WTC11 (cell line): ENCODE measurements around the gene ZFAND3. TPM values are rescaled to one million over a fixed set of nuclear protein-coding genes. Genes with fewer than 3 reads are reported as not detected.

Source experiments
- ATAC-seq: fragments of 200-7000 bp; cut with Tn5 transposase; 2 replicates; pipeline ENCODE4 v1.10.0; 2021; ENCODE audit warnings: mild to moderate bottlenecking, moderate library complexity
- CTCF ChIA-PET: fragments of 300-600 bp; sonication (Branson Sonifier 250); formaldehyde crosslinking; loops from one replicate; lab custom pipeline; 2021; ENCODE audit warnings: antibody characterized with exemption; lab: Charles Lee
- POLR2A ChIA-PET: fragments of 350-600 bp; sonication (Branson Sonifier 250); formaldehyde crosslinking; loops from one replicate; lab custom pipeline; 2021; ENCODE audit warnings: antibody characterized with exemption; lab: Charles Lee
- DNase-seq: peaks from one replicate; pipeline ENCODE4 v3.0.0; 2021; ENCODE audit warnings: low spot score
- H3K27ac Mint-ChIP-seq: 2 replicates; pipeline ENCODE4 v1.8.0; 2021; ENCODE audit warnings: mixed read lengths
- H3K27me3 Mint-ChIP-seq: 2 replicates; pipeline ENCODE4 v1.8.0; 2021; ENCODE audit warnings: low read depth, mild to moderate bottlenecking, moderate library complexity, mixed read lengths
- H3K36me3 Mint-ChIP-seq: 2 replicates; pipeline ENCODE4 v1.8.0; 2021; ENCODE audit warnings: mixed read lengths
- H3K4me1 Mint-ChIP-seq: 2 replicates; pipeline ENCODE4 v1.8.0; 2022; ENCODE audit warnings: mixed read lengths
- H3K4me3 Mint-ChIP-seq: 2 replicates; pipeline ENCODE4 v1.8.0; 2021; ENCODE audit warnings: mild to moderate bottlenecking, moderate library complexity, mixed read lengths
- H3K9me3 Mint-ChIP-seq: 2 replicates; pipeline ENCODE4 v1.8.0; 2021; ENCODE audit warnings: mixed read lengths
- AR ChIP-seq: fragments of 250-450 bp; sonication (Bioruptor Pico); IDR thresholded peaks from 2 replicates; pipeline ENCODE4 v1.9.0; 2021; ENCODE audit warnings: mild to moderate bottlenecking
- E2F1 ChIP-seq: sonication (generic); formaldehyde crosslinking; IDR thresholded peaks from 2 replicates; pipeline ENCODE4 v1.8.0; 2022; ENCODE audit warnings: mild to moderate bottlenecking, missing genetic modification reagents
- FOXJ3 ChIP-seq: sonication (generic); formaldehyde crosslinking; IDR thresholded peaks from 2 replicates; pipeline ENCODE4 v1.9.0; 2021; ENCODE audit warnings: missing genetic modification reagents, mild to moderate bottlenecking, borderline replicate concordance
- FOXP1 ChIP-seq: sonication (generic); formaldehyde crosslinking; IDR thresholded peaks from 2 replicates; pipeline ENCODE4 v1.8.0; 2022; ENCODE audit warnings: missing genetic modification reagents, mild to moderate bottlenecking, moderate library complexity, borderline replicate concordance
- GTF2I ChIP-seq: fragments of 250-450 bp; sonication (Bioruptor Pico); conservative IDR thresholded peaks from 2 replicates; pipeline ENCODE4 v1.4.0; 2021; ENCODE audit warnings: mild to moderate bottlenecking
- JUN ChIP-seq: sonication (generic); formaldehyde crosslinking; IDR thresholded peaks from 2 replicates; pipeline ENCODE4 v1.8.0; 2023; ENCODE audit warnings: mild to moderate bottlenecking, missing genetic modification reagents
- NFATC4 ChIP-seq: fragments of 250-450 bp; sonication (Bioruptor Pico); IDR thresholded peaks from 2 replicates; pipeline ENCODE4 v1.9.0; 2021; ENCODE audit warnings: mild to moderate bottlenecking
- NR1H2 ChIP-seq: sonication (generic); formaldehyde crosslinking; IDR thresholded peaks from 2 replicates; pipeline ENCODE4 v1.9.0; 2021; ENCODE audit warnings: mild to moderate bottlenecking, moderate library complexity, missing genetic modification reagents
- NR3C1 ChIP-seq: sonication (generic); formaldehyde crosslinking; conservative IDR thresholded peaks from 2 replicates; pipeline ENCODE4 v1.8.1; 2023; ENCODE audit warnings: low read depth, mild to moderate bottlenecking, missing genetic modification reagents
- SOX15 ChIP-seq: fragments of 250-450 bp; sonication (Bioruptor Pico); IDR thresholded peaks from 2 replicates; pipeline ENCODE4 v1.9.0; 2021; ENCODE audit warnings: mild to moderate bottlenecking
- TP53 ChIP-seq: sonication (generic); formaldehyde crosslinking; IDR thresholded peaks from 2 replicates; pipeline ENCODE4 v1.8.1; 2023; ENCODE audit warnings: mild to moderate bottlenecking, missing genetic modification reagents
- ZBTB21 ChIP-seq: sonication (generic); formaldehyde crosslinking; IDR thresholded peaks from 2 replicates; pipeline ENCODE4 v1.8.1; 2023; ENCODE audit warnings: mild to moderate bottlenecking, missing genetic modification reagents, borderline replicate concordance
- ZNF423 ChIP-seq: fragments of 250-450 bp; sonication (Bioruptor Pico); IDR thresholded peaks from 2 replicates; pipeline ENCODE4 v2.1.2; 2022; ENCODE audit warnings: mild to moderate bottlenecking, moderate library complexity
- total RNA-seq: library from RNA; stranded (reverse); gene quantifications from 3 replicates; pipeline ENCODE4 v1.2.3, GENCODE V29; 2021
- TF ChIP-seq, protein P1 (sequence below): sonication (generic); formaldehyde crosslinking; IDR thresholded peaks from 2 replicates; pipeline ENCODE4 v1.8.1; 2023; ENCODE audit warnings: mild to moderate bottlenecking, missing genetic modification reagents, moderate library complexity
- TF ChIP-seq, protein P2 (sequence below): fragments of 250-450 bp; sonication (Bioruptor Pico); IDR thresholded peaks from 2 replicates; pipeline ENCODE4 v1.9.0; 2021; ENCODE audit warnings: mild to moderate bottlenecking, borderline replicate concordance
- TF ChIP-seq, protein P3 (sequence below): sonication (generic); formaldehyde crosslinking; IDR thresholded peaks from 2 replicates; pipeline ENCODE4 v1.8.1; 2022; ENCODE audit warnings: missing genetic modification reagents, borderline replicate concordance

The ZFAND3 gene
- total RNA-seq, 1 experiment from 2014 or later: 50.3 TPM

DNA sequence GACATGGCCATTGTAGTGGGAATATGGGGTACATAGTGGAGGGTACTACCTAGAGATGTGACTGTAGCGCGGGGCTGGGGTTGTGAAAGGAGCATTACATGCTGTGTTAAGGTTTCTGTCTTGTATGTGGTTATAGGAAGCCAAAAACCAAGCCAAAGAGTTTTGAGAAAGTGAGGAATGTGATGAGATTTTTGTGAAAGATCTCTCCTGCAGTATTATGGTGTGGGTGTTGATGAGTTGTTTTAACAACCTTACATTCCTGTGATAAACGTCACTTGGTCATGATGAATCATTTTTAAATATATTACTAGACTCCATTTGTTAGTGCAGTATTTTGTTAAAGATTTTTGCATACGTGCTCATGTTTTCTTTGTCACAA lies 48.9 kb downstream of the ZFAND3 start:
- H3K27me3 Mint-ChIP-seq: no peaks in the 10 kb centered on the region
- no peak; the same call in 1 of the 2 replicates for ATAC-seq
- H3K4me3 Mint-ChIP-seq: no peak overlapping the region
- 0 out of 2 replicates have a peak, but pooled peaks cover 3% of the 10 kb centered on the region for H3K36me3 Mint-ChIP-seq
- ChIA-PET POLR2A (no interaction called here), CTCF (no interaction called here)
- no peak for DNase-seq
- peaks cover 48% of the 10 kb centered on the region for H3K4me1 Mint-ChIP-seq
- H3K27ac Mint-ChIP-seq: no peak overlapping the region; the same call in 1 of the 2 replicates
- TF ChIP-seq JUN (CRISPR knock-in tag) (no peak), AR (CRISPR knock-in tag) (no peak)
- TF ChIP-seq, protein P1, sequence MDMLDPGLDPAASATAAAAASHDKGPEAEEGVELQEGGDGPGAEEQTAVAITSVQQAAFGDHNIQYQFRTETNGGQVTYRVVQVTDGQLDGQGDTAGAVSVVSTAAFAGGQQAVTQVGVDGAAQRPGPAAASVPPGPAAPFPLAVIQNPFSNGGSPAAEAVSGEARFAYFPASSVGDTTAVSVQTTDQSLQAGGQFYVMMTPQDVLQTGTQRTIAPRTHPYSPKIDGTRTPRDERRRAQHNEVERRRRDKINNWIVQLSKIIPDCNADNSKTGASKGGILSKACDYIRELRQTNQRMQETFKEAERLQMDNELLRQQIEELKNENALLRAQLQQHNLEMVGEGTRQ (CRISPR knock-in tag): no peak
- TF ChIP-seq, protein P2, sequence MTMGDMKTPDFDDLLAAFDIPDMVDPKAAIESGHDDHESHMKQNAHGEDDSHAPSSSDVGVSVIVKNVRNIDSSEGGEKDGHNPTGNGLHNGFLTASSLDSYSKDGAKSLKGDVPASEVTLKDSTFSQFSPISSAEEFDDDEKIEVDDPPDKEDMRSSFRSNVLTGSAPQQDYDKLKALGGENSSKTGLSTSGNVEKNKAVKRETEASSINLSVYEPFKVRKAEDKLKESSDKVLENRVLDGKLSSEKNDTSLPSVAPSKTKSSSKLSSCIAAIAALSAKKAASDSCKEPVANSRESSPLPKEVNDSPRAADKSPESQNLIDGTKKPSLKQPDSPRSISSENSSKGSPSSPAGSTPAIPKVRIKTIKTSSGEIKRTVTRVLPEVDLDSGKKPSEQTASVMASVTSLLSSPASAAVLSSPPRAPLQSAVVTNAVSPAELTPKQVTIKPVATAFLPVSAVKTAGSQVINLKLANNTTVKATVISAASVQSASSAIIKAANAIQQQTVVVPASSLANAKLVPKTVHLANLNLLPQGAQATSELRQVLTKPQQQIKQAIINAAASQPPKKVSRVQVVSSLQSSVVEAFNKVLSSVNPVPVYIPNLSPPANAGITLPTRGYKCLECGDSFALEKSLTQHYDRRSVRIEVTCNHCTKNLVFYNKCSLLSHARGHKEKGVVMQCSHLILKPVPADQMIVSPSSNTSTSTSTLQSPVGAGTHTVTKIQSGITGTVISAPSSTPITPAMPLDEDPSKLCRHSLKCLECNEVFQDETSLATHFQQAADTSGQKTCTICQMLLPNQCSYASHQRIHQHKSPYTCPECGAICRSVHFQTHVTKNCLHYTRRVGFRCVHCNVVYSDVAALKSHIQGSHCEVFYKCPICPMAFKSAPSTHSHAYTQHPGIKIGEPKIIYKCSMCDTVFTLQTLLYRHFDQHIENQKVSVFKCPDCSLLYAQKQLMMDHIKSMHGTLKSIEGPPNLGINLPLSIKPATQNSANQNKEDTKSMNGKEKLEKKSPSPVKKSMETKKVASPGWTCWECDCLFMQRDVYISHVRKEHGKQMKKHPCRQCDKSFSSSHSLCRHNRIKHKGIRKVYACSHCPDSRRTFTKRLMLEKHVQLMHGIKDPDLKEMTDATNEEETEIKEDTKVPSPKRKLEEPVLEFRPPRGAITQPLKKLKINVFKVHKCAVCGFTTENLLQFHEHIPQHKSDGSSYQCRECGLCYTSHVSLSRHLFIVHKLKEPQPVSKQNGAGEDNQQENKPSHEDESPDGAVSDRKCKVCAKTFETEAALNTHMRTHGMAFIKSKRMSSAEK (CRISPR knock-in tag): no peak
- no peaks in the 10 kb centered on the region for H3K9me3 Mint-ChIP-seq

GRCh38 chr6:37871616-37872372 lies 52.3 kb downstream of the ZFAND3 start:
- Mint-ChIP-seq H3K36me3 (0 out of 2 replicates have a peak, but pooled peaks cover 3% of the 10 kb centered on the region), H3K4me1 (peaks cover 58% of the 10 kb centered on the region), H3K9me3 (no peaks in the 10 kb centered on the region), H3K4me3 (peak overlapping the region; percentile 10; the same call in 1 of the 2 replicates), H3K27ac (peak overlapping the region; percentile 79), H3K27me3 (no peaks in the 10 kb centered on the region)
- DNase-seq: no peak
- TF ChIP-seq ZBTB21 (CRISPR knock-in tag) (no peak), NR3C1 (no peak), TP53 (CRISPR knock-in tag) (no peak), ZNF423 (CRISPR knock-in tag) (no peak), NFATC4 (CRISPR knock-in tag) (no peak), JUN (CRISPR knock-in tag) (no peak), SOX15 (CRISPR knock-in tag) (no peak), NR1H2 (CRISPR knock-in tag) (no peak)
- no peak for ATAC-seq
- POLR2A ChIA-PET: no interaction called here
- CTCF ChIA-PET: no interaction called here

GRCh38 chr6:37872373-37872745 lies 52.8 kb downstream of the ZFAND3 start:
- H3K4me1 Mint-ChIP-seq: peaks cover 57% of the 10 kb centered on the region
- DNase-seq (no peak), ATAC-seq (no peak)
- H3K36me3 Mint-ChIP-seq: 0 out of 2 replicates have a peak, but pooled peaks cover 3% of the 10 kb centered on the region
- H3K27ac Mint-ChIP-seq: peak overlapping the region; percentile 79
- no peak overlapping the region for H3K4me3 Mint-ChIP-seq
- POLR2A ChIA-PET: no interaction called here
- CTCF ChIA-PET: no interaction called here
- no peaks in the 10 kb centered on the region for H3K27me3 Mint-ChIP-seq
- H3K9me3 Mint-ChIP-seq: no peaks in the 10 kb centered on the region
- TF ChIP-seq FOXJ3 (CRISPR knock-in tag) (no peak), E2F1 (CRISPR knock-in tag) (no peak), FOXP1 (no peak), GTF2I (no peak)
- TF ChIP-seq, protein P3, sequence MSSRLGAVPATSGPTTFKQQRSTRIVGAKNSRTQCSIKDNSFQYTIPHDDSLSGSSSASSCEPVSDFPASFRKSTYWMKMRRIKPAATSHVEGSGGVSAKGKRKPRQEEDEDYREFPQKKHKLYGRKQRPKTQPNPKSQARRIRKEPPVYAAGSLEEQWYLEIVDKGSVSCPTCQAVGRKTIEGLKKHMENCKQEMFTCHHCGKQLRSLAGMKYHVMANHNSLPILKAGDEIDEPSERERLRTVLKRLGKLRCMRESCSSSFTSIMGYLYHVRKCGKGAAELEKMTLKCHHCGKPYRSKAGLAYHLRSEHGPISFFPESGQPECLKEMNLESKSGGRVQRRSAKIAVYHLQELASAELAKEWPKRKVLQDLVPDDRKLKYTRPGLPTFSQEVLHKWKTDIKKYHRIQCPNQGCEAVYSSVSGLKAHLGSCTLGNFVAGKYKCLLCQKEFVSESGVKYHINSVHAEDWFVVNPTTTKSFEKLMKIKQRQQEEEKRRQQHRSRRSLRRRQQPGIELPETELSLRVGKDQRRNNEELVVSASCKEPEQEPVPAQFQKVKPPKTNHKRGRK (CRISPR knock-in tag): no peak
